Activated CD8-positive, alpha-beta memory T cell treated with anti-CD3 and anti-CD28 coated beads for 48 hours (primary cell): ENCODE data around the gene STUM.
"Not testable (repeated sequence)": the region's sequence is repeated elsewhere in the genome, so short reads cannot be mapped to it uniquely, and the experiment has no call there.

Experiments used
- DNase-seq, 3 experiments: peaks; one replicate each; pipeline ENCODE4 v3.0.0-alpha.2; 2020; ENCODE audit warnings: low read depth in 2 of 3, low spot score in 2 of 3

The STUM gene

GRCh38 chr1:226637147-226637935 is 88.8 kb downstream of the STUM start:
- DNase-seq: no peak

- no peak for DNase-seq
These were observed 89.5 kb downstream of the STUM start for GRCh38 chr1:226638001-226638601.

- no peak for DNase-seq
These were observed 90.0 kb downstream of the STUM start for GRCh38 chr1:226638608-226639007.

GRCh38 chr1:226639206-226639605 is 90.6 kb downstream of the STUM start:
- DNase-seq: not testable (repeated sequence)

- DNase-seq: no peak
These were observed 91.1 kb downstream of the STUM start for GRCh38 chr1:226639631-226640061.

GRCh38 chr1:226640321-226641136 is 92.0 kb downstream of the STUM start:
- no peak for DNase-seq

GRCh38 chr1:226641671-226642231 is 93.2 kb downstream of the STUM start:
- no peak for DNase-seq

GRCh38 chr1:226642421-226642820 is 93.9 kb downstream of the STUM start:
- no peak for DNase-seq

GRCh38 chr1:226643177-226643576 is 94.6 kb downstream of the STUM start:
- DNase-seq: no peak

GRCh38 chr1:226643611-226644540 is 95.3 kb downstream of the STUM start:
- DNase-seq: no peak

GRCh38 chr1:226644541-226645176 is 96.1 kb downstream of the STUM start:
- no peak for DNase-seq

- DNase-seq: no peak
These were observed 96.9 kb downstream of the STUM start for GRCh38 chr1:226645279-226645976.

- DNase-seq: no peak
These were observed 97.7 kb downstream of the STUM start for GRCh38 chr1:226646026-226646869.

- no peak for DNase-seq
These were observed 98.4 kb downstream of the STUM start for GRCh38 chr1:226646870-226647449.

GRCh38 chr1:226647719-226648118 is 99.2 kb downstream of the STUM start:
- DNase-seq: no peak

GRCh38 chr1:226648421-226648820 is 99.9 kb downstream of the STUM start:
- no peak for DNase-seq

GRCh38 chr1:226649244-226649643 is 100.7 kb downstream of the STUM start:
- DNase-seq: no peak

- no peak for DNase-seq
These were observed 101.2 kb downstream of the STUM start for GRCh38 chr1:226649780-226650179.
